Neural cell (in vitro differentiated cells): ENCODE measurements around the gene CHDH. TPM values are rescaled to one million over a fixed set of nuclear protein-coding genes. Genes with fewer than 3 reads are reported as not detected.
A peak's percentile ranks its signal among the peaks of the same experiment; 100 is the strongest.

ENCODE experiments used
- H2AFZ ChIP-seq: fragments of 200-600, 300-800 bp; sonication (generic), shearing (Covaris generic); 2 replicates; pipeline ENCODE4 v1.6.0; 2014; ENCODE audit warnings: low read depth, mild to moderate bottlenecking, antibody characterized with exemption, low read length, moderate library complexity
- H3F3A ChIP-seq: fragments of 200-600 bp; shearing (Covaris generic); 2 replicates; pipeline ENCODE4 v1.6.1; 2016; ENCODE audit warnings: mild to moderate bottlenecking, moderate library complexity, mixed read lengths, antibody characterized with exemption, low read length; ENCODE audit not compliant: insufficient read depth, poor library complexity, severe bottlenecking
- H3K27ac ChIP-seq: fragments of 200-600, 300-800 bp; sonication (generic), shearing (Covaris generic); 2 replicates; pipeline ENCODE4 v1.5.1; 2014; ENCODE audit warnings: mild to moderate bottlenecking, low read length, moderate library complexity
- H3K27me3 ChIP-seq: fragments of 300-800, 200-600 bp; sonication (generic), shearing (Covaris generic); 2 replicates; pipeline ENCODE4 v1.6.0; 2014; ENCODE audit warnings: mild to moderate bottlenecking, low read depth, low read length, moderate library complexity; ENCODE audit not compliant: insufficient read depth
- H3K36me3 ChIP-seq: fragments of 300-800, 200-600 bp; sonication (generic), shearing (Covaris generic); 2 replicates; pipeline ENCODE4 v1.5.1; 2014; ENCODE audit warnings: mild to moderate bottlenecking, antibody characterized with exemption, low read length, moderate library complexity; ENCODE audit not compliant: insufficient read depth
- H3K4me2 ChIP-seq: fragments of 300-800, 200-600 bp; sonication (generic), shearing (Covaris generic); 2 replicates; pipeline ENCODE4 v1.6.0; 2014; ENCODE audit warnings: mild to moderate bottlenecking, low read length
- H3K4me3 ChIP-seq: fragments of 300-800, 200-600 bp; sonication (generic), shearing (Covaris generic); 2 replicates; pipeline ENCODE4 v1.5.1; 2014; ENCODE audit warnings: mild to moderate bottlenecking, low read length, moderate library complexity
- H3K79me2 ChIP-seq: fragments of 200-600 bp; shearing (Covaris generic); replicated peaks from 2 replicates; pipeline ENCODE4 v1.6.0; 2014; ENCODE audit warnings: mild to moderate bottlenecking, low read length, moderate library complexity; ENCODE audit not compliant: insufficient read depth
- H3K9ac ChIP-seq: fragments of 300-800, 200-600 bp; sonication (generic), shearing (Covaris generic); 2 replicates; pipeline ENCODE4 v1.6.1; 2016; ENCODE audit warnings: mild to moderate bottlenecking, low read length, mixed read lengths
- H3K9me2 ChIP-seq: fragments of 200-600 bp; shearing (Covaris generic); 2 replicates; pipeline ENCODE4 v1.6.1; 2016; ENCODE audit warnings: mild to moderate bottlenecking, low read length, mixed read lengths; ENCODE audit not compliant: insufficient read depth
- H3K9me3 ChIP-seq: fragments of 200-600, 300-800 bp; sonication (generic), shearing (Covaris generic); 2 replicates; pipeline ENCODE4 v1.6.1; 2016; ENCODE audit warnings: mild to moderate bottlenecking, mixed run types, low read length, moderate library complexity, mixed read lengths
- H4K20me1 ChIP-seq: fragments of 200-600 bp; shearing (Covaris generic); 2 replicates; pipeline ENCODE4 v1.6.1; 2016; ENCODE audit warnings: mild to moderate bottlenecking, mixed run types; ENCODE audit not compliant: insufficient read depth
- EP300 ChIP-seq: fragments of 450-650 bp; conservative IDR thresholded peaks from 2 replicates; pipeline ENCODE4 v1.6.1; 2014; ENCODE audit warnings: antibody characterized with exemption, mild to moderate bottlenecking, moderate library complexity; ENCODE audit not compliant: poor library complexity, severe bottlenecking
- EZH2 ChIP-seq: fragments of 200-600, 300-800 bp; shearing (Covaris generic), sonication (generic); IDR thresholded peaks from 2 replicates; pipeline ENCODE4 v1.6.1; 2014; ENCODE audit warnings: antibody characterized with exemption, low read length, borderline replicate concordance, mild to moderate bottlenecking; ENCODE audit not compliant: insufficient read depth, poor library complexity, severe bottlenecking
- MXI1 ChIP-seq: fragments of 450-650 bp; conservative IDR thresholded peaks from 2 replicates; pipeline ENCODE4 v1.6.1; 2014; ENCODE audit warnings: antibody characterized with exemption, mild to moderate bottlenecking; ENCODE audit not compliant: poor library complexity, severe bottlenecking
- POLR2AphosphoS5 ChIP-seq: IDR thresholded peaks from 2 replicates; pipeline ENCODE4 v1.6.1; 2012
- RAD21 ChIP-seq: fragments of 450-650 bp; conservative IDR thresholded peaks from 2 replicates; pipeline ENCODE4 v1.6.1; 2014; ENCODE audit warnings: antibody characterized with exemption, mild to moderate bottlenecking, moderate library complexity
- SMC3 ChIP-seq: fragments of 450-650 bp; conservative IDR thresholded peaks from 2 replicates; pipeline ENCODE4 v1.6.1; 2014; ENCODE audit warnings: antibody characterized with exemption, mild to moderate bottlenecking, moderate library complexity; ENCODE audit not compliant: poor library complexity
- TAF1 ChIP-seq: IDR thresholded peaks from 2 replicates; pipeline ENCODE4 v1.6.1; 2012; ENCODE audit warnings: low read depth
- polyA plus RNA-seq: library from polyadenylated mRNA; depleted of rRNA; stranded (reverse); fragments of >200 nt; gene quantifications from 2 replicates; pipeline ENCODE4 v1.2.3, GENCODE V29; 2014
- TF ChIP-seq, protein P1 (sequence below): fragments of 450-650 bp; IDR thresholded peaks from 2 replicates; pipeline ENCODE4 v1.5.1; 2014; ENCODE audit warnings: antibody characterized with exemption, mild to moderate bottlenecking, moderate library complexity; ENCODE audit not compliant: poor library complexity, severe bottlenecking
- TF ChIP-seq, protein P2 (sequence below): IDR thresholded peaks from 2 replicates; pipeline ENCODE4 v1.6.1; 2012; ENCODE audit warnings: borderline replicate concordance

CHDH gene
- polyA plus RNA-seq, 1 donor from 2014 or later = 0.17 TPM

DNA sequence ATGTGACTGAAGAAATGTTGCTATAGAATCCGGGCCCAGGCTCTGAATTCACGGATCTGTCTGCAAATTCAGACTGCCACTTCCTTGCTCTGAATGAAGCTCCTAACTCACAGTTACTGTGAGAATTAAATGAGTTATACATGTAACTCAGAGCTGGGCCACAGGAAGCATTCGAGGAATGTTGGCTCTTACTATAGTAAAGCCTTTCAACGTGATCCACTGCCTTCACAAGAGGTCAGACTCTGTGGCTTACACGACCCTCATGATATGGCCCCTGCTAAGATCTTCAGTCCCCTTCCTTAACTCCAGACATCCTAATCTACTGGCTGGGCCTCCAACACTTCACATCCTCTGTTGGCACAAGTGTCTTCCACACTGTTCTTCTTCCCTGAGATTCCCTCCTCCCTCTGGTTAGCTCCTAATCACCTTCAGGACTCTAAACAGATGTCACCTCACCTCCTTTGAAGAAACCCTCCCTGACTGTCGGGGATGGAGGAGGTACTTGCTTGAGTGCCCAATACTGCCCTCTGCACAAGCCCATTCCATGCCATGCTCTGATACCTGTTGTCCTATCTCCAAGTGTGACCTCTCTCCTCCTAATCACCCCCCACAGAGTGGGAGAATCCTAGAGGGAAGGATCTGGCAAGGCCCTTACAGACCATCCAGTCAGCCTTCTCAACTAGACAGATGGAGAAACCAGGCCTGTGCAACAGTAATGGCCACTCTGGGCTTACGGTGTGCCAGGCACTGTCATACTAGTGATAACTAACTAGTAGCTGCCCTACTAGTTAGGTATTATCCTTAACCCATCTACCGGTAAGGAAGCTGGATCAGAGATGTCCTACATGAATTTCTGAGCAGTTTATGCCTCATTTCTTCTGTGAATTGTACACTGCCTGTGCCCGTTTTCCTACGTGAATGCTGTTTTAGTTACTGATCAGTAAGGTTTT lies 34.5 kb upstream of the CHDH start:
- H3K4me3 ChIP-seq = peak overlapping the region; percentile 76
- no peaks in the 10 kb centered on the region for H3K9me3 ChIP-seq
- H3K36me3 ChIP-seq = peaks cover 10% of the 10 kb centered on the region
- no peaks in the 10 kb centered on the region for H3K27me3 ChIP-seq
- H3K79me2 ChIP-seq = peaks cover 14% of the 10 kb centered on the region
- TF ChIP-seq, protein P1, sequence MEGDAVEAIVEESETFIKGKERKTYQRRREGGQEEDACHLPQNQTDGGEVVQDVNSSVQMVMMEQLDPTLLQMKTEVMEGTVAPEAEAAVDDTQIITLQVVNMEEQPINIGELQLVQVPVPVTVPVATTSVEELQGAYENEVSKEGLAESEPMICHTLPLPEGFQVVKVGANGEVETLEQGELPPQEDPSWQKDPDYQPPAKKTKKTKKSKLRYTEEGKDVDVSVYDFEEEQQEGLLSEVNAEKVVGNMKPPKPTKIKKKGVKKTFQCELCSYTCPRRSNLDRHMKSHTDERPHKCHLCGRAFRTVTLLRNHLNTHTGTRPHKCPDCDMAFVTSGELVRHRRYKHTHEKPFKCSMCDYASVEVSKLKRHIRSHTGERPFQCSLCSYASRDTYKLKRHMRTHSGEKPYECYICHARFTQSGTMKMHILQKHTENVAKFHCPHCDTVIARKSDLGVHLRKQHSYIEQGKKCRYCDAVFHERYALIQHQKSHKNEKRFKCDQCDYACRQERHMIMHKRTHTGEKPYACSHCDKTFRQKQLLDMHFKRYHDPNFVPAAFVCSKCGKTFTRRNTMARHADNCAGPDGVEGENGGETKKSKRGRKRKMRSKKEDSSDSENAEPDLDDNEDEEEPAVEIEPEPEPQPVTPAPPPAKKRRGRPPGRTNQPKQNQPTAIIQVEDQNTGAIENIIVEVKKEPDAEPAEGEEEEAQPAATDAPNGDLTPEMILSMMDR = no peak
- no peak for TF ChIP-seq MXI1
- no peak for TF ChIP-seq TAF1
- no peak for TF ChIP-seq POLR2AphosphoS5
- TF ChIP-seq, protein P2, sequence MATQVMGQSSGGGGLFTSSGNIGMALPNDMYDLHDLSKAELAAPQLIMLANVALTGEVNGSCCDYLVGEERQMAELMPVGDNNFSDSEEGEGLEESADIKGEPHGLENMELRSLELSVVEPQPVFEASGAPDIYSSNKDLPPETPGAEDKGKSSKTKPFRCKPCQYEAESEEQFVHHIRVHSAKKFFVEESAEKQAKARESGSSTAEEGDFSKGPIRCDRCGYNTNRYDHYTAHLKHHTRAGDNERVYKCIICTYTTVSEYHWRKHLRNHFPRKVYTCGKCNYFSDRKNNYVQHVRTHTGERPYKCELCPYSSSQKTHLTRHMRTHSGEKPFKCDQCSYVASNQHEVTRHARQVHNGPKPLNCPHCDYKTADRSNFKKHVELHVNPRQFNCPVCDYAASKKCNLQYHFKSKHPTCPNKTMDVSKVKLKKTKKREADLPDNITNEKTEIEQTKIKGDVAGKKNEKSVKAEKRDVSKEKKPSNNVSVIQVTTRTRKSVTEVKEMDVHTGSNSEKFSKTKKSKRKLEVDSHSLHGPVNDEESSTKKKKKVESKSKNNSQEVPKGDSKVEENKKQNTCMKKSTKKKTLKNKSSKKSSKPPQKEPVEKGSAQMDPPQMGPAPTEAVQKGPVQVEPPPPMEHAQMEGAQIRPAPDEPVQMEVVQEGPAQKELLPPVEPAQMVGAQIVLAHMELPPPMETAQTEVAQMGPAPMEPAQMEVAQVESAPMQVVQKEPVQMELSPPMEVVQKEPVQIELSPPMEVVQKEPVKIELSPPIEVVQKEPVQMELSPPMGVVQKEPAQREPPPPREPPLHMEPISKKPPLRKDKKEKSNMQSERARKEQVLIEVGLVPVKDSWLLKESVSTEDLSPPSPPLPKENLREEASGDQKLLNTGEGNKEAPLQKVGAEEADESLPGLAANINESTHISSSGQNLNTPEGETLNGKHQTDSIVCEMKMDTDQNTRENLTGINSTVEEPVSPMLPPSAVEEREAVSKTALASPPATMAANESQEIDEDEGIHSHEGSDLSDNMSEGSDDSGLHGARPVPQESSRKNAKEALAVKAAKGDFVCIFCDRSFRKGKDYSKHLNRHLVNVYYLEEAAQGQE = no peak
- TF ChIP-seq EP300 = no peak
- TF ChIP-seq EZH2 = no peak
- peak overlapping the region; percentile 65 for H2AFZ ChIP-seq
- no peaks in the 10 kb centered on the region for H3F3A ChIP-seq
- H3K9me2 ChIP-seq = no peaks in the 10 kb centered on the region
- peak overlapping the region; percentile 91 for H3K4me2 ChIP-seq
- peak overlapping the region; percentile 87 for H3K27ac ChIP-seq
- H4K20me1 ChIP-seq = no peaks in the 10 kb centered on the region
- H3K9ac ChIP-seq = peak overlapping the region; percentile 88

DNA sequence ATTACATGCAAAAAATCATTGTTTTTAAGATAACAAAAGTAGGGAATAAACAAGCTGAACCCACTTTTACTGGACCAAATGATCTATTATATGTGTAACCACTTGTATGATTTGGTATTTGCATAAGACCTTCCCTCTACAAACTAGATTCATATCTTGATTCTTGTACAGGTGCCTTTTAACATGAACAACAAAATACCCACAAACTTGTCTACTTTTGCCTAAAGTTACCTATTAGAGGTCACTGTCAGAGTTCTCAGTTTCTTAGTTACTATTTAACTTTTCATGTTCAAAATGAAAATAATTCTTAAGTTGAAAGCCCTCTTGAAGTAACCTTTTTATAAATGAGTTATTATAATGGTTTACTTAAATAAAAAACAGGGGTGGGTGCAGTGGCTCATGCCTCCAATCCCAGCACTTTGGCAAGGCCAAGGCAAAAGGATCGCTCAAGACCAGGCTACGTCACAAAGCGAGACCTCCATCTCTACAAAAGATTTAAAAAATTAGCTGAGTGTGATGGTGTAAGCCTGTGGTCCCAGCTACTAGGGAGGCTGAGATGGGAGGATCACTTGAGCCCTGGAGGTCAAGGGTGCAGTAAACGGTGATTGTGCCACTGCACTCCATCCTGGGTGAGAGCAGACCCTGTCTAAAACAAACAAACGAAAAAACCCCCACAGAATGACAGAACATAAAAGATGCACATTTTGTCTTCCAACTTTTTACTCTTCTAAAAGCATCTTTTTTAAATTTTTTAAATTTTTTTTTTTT lies 19.7 kb upstream of the CHDH start:
- Histone ChIP-seq H3K79me2 (no peaks in the 10 kb centered on the region), H2AFZ (no peak overlapping the region), H3K36me3 (peaks cover 7% of the 10 kb centered on the region), H3K27ac (no peak overlapping the region), H3K9me3 (no peaks in the 10 kb centered on the region), H3F3A (no peaks in the 10 kb centered on the region), H4K20me1 (no peaks in the 10 kb centered on the region), H3K9me2 (no peaks in the 10 kb centered on the region), H3K9ac (no peak overlapping the region), H3K4me3 (no peak overlapping the region), H3K27me3 (no peaks in the 10 kb centered on the region), H3K4me2 (no peak overlapping the region)
- TF ChIP-seq SMC3 (no peak), POLR2AphosphoS5 (no peak), TAF1 (no peak), EZH2 (no peak), EP300 (no peak), RAD21 (no peak), MXI1 (no peak)
- TF ChIP-seq, protein P1 = no peak
- TF ChIP-seq, protein P2 = no peak
